Measurements from ENCODE around the gene LGALS7. TPM values are rescaled to one million over a fixed set of nuclear protein-coding genes. Genes with fewer than 3 reads are reported as not detected.
"Not testable (repeated sequence)": the region's sequence is repeated elsewhere in the genome, so short reads cannot be mapped to it uniquely, and the experiment has no call there.

LGALS7 gene
- total and polyA plus RNA-seq, 2 donors: 1.4 TPM; not detected in 1

GRCh38 chr19:38792250-38793111, 19.2 kb upstream of the LGALS7 start:
- WGBS: 15% methylated on average over 63 of the region's 71 CpGs
- Histone ChIP-seq H3K27ac (ENCODE audit: low read depth) (peak overlapping the region; percentile 49), H3K36me3 (ENCODE audit: insufficient read depth) (no peaks in the 10 kb centered on the region), H3K4me1 (ENCODE audit: insufficient read depth) (no peaks in the 10 kb centered on the region), H3K4me3 (ENCODE audit: low read depth, low read length) (no peak overlapping the region)
- no peak for DNase-seq (ENCODE audit: extremely low spot score)

- not testable (repeated sequence) for H3K4me1 ChIP-seq (ENCODE audit: insufficient read depth); DNase-seq (ENCODE audit: extremely low spot score); H3K27ac ChIP-seq (ENCODE audit: low read depth); H3K36me3 ChIP-seq (ENCODE audit: insufficient read depth); H3K4me3 ChIP-seq (ENCODE audit: low read depth, low read length)
- no CpG with 5 or more reads among the region's 40 CpGs for WGBS
Observed at GRCh38 chr19:38791451-38792064, 18.2 kb upstream of the LGALS7 start.

- H3K4me3 ChIP-seq (ENCODE audit: low read depth, low read length); H3K36me3 ChIP-seq (ENCODE audit: insufficient read depth); H3K27ac ChIP-seq (ENCODE audit: low read depth); DNase-seq (ENCODE audit: extremely low spot score); H3K4me1 ChIP-seq (ENCODE audit: insufficient read depth): not testable (repeated sequence)
- WGBS: 41% methylated on average over 18 of the region's 49 CpGs
Observed at GRCh38 chr19:38790507-38791403, 17.4 kb upstream of the LGALS7 start.

GRCh38 chr19:38788478-38789243, 15.3 kb upstream of the LGALS7 start, which contains the start of gene LGALS7B:
Gene LGALS7B, plus strand, starts transcription at chr19:38789200. Its CDS starts 27 bp downstream, at chr19:38789227.
- peaks cover 2% of the 10 kb centered on the region for H3K4me1 ChIP-seq (ENCODE audit: insufficient read depth)
- 62% methylated on average over 13 of the region's 17 CpGs for WGBS
- no peaks in the 10 kb centered on the region for H3K36me3 ChIP-seq (ENCODE audit: insufficient read depth)
- H3K27ac ChIP-seq (ENCODE audit: low read depth): no peak within 1 kb of the TSS
- no peak within 1 kb of the TSS for H3K4me3 ChIP-seq (ENCODE audit: low read depth, low read length)
- no peak for DNase-seq (ENCODE audit: extremely low spot score)

- 75% methylated on average over 11 of the region's 11 CpGs for WGBS
- DNase-seq (ENCODE audit: extremely low spot score): no peak
- H3K4me1 ChIP-seq (ENCODE audit: insufficient read depth): peaks cover 2% of the 10 kb centered on the region
- no peaks in the 10 kb centered on the region for H3K36me3 ChIP-seq (ENCODE audit: insufficient read depth)
- no peak overlapping the region for H3K4me3 ChIP-seq (ENCODE audit: low read depth, low read length)
- no peak overlapping the region for H3K27ac ChIP-seq (ENCODE audit: low read depth)
Observed at GRCh38 chr19:38786572-38787265, 13.4 kb upstream of the LGALS7 start.

GRCh38 chr19:38786061-38786460, 12.7 kb upstream of the LGALS7 start:
- H3K36me3 ChIP-seq (ENCODE audit: insufficient read depth); H3K4me1 ChIP-seq (ENCODE audit: insufficient read depth); H3K4me3 ChIP-seq (ENCODE audit: low read depth, low read length); H3K27ac ChIP-seq (ENCODE audit: low read depth); DNase-seq (ENCODE audit: extremely low spot score): not testable (repeated sequence)
- 84% methylated on average over 3 of the region's 3 CpGs for WGBS

GRCh38 chr19:38785187-38785699, 11.9 kb upstream of the LGALS7 start:
- DNase-seq (ENCODE audit: extremely low spot score): no peak
- no peak overlapping the region for H3K27ac ChIP-seq (ENCODE audit: low read depth)
- H3K4me1 ChIP-seq (ENCODE audit: insufficient read depth): peaks cover 2% of the 10 kb centered on the region
- no peaks in the 10 kb centered on the region for H3K36me3 ChIP-seq (ENCODE audit: insufficient read depth)
- no peak overlapping the region for H3K4me3 ChIP-seq (ENCODE audit: low read depth, low read length)
- 94% methylated on average over 7 of the region's 7 CpGs for WGBS

- WGBS: 57% methylated on average over 3 of the region's 3 CpGs
- no peak overlapping the region for H3K4me3 ChIP-seq (ENCODE audit: low read depth, low read length)
- no peak overlapping the region for H3K27ac ChIP-seq (ENCODE audit: low read depth)
- peaks cover 2% of the 10 kb centered on the region for H3K4me1 ChIP-seq (ENCODE audit: insufficient read depth)
- DNase-seq (ENCODE audit: extremely low spot score): no peak
- no peaks in the 10 kb centered on the region for H3K36me3 ChIP-seq (ENCODE audit: insufficient read depth)
Observed at GRCh38 chr19:38784224-38784623, 10.9 kb upstream of the LGALS7 start.

- not testable (repeated sequence) for H3K4me3 ChIP-seq (ENCODE audit: low read depth, low read length); H3K36me3 ChIP-seq (ENCODE audit: insufficient read depth); H3K27ac ChIP-seq (ENCODE audit: low read depth); DNase-seq (ENCODE audit: extremely low spot score); H3K4me1 ChIP-seq (ENCODE audit: insufficient read depth)
- WGBS: 86% methylated on average over 13 of the region's 13 CpGs
Observed at GRCh38 chr19:38782212-38782611, 8.9 kb upstream of the LGALS7 start.

GRCh38 chr19:38781058-38781457, 7.7 kb upstream of the LGALS7 start:
- WGBS: 70% methylated on average over 7 of the region's 7 CpGs
- no peaks in the 10 kb centered on the region for H3K4me1 ChIP-seq (ENCODE audit: insufficient read depth)
- H3K36me3 ChIP-seq (ENCODE audit: insufficient read depth): no peaks in the 10 kb centered on the region
- no peak for DNase-seq (ENCODE audit: extremely low spot score)
- H3K27ac ChIP-seq (ENCODE audit: low read depth): no peak overlapping the region
- no peak overlapping the region for H3K4me3 ChIP-seq (ENCODE audit: low read depth, low read length)

- Histone ChIP-seq H3K4me3 (ENCODE audit: low read depth, low read length) (no peak overlapping the region), H3K4me1 (ENCODE audit: insufficient read depth) (no peaks in the 10 kb centered on the region), H3K36me3 (ENCODE audit: insufficient read depth) (no peaks in the 10 kb centered on the region), H3K27ac (ENCODE audit: low read depth) (no peak overlapping the region)
- 86% methylated on average over 7 of the region's 7 CpGs for WGBS
- no peak for DNase-seq (ENCODE audit: extremely low spot score)
Observed at GRCh38 chr19:38780443-38780842, 7.1 kb upstream of the LGALS7 start.

- H3K4me3 ChIP-seq (ENCODE audit: low read depth, low read length): no peak overlapping the region
- WGBS: 55% methylated on average over 7 of the region's 7 CpGs
- no peaks in the 10 kb centered on the region for H3K4me1 ChIP-seq (ENCODE audit: insufficient read depth)
- DNase-seq (ENCODE audit: extremely low spot score): no peak
- H3K36me3 ChIP-seq (ENCODE audit: insufficient read depth): no peaks in the 10 kb centered on the region
- no peak overlapping the region for H3K27ac ChIP-seq (ENCODE audit: low read depth)
Observed at GRCh38 chr19:38778733-38779132, 5.4 kb upstream of the LGALS7 start.
